C4-2B (cell line): ENCODE results near the gene SLCO6A1.

ENCODE experiments used
- H3K27ac ChIP-seq: fragments of 450-650 bp; 2 replicates; pipeline ENCODE4 v1.5.1; 2017
- CTCF ChIP-seq: fragments of 450-650 bp; conservative IDR thresholded peaks from 2 replicates; pipeline ENCODE4 v1.5.1; 2017; ENCODE audit warnings: mild to moderate bottlenecking
- ZFX ChIP-seq: fragments of 450-650 bp; IDR thresholded peaks from 2 replicates; pipeline ENCODE4 v1.6.1; 2017

Gene SLCO6A1

DNA sequence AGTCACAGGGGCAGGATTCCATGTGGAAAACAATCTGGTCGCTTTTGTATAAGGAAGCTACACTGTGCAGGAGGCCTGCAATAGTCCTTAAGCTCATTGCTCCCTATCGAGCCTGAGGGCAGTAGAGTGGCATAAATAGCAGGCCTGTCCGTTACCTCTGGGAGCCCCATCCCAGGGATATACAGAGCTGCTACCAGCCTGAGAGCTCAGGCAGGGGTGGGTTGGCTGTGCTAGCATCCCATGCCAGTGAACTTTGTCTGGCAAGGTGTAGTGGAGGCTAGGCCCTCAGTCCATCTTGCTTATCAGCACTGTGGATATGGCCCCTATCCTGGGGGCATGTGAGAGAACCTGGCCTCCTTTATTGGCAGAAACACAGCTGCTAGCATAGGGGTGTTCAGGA is 47.7 kb downstream of the SLCO6A1 start:
- no peak overlapping the region for H3K27ac ChIP-seq
- TF ChIP-seq ZFX (no peak), CTCF (no peak)

GRCh38 chr5:102450313-102450990 is 48.3 kb downstream of the SLCO6A1 start:
- TF ChIP-seq CTCF, result peak; percentile 54
- no peak for TF ChIP-seq ZFX
- H3K27ac ChIP-seq, result no peak overlapping the region

DNA sequence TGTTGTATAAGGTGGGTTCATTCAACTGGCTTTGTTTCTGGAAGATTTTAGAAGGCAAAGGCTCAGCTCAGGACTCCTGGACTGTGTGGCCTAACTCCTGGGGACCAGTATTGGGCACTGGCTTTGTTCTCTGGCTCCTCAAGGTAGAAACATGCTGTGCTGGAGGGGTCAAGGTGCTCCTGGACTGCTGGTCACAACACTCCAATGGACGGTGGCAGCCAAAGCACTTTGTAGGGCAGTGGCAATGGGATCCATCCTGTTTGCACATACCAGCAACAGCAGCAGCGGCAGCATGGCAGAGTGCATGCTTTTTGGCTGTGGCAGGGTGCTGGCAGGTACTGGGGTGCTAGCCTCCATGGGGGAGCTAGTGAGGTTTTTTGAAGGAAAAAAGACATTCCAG is 65.3 kb downstream of the SLCO6A1 start:
- no peak overlapping the region for H3K27ac ChIP-seq
- TF ChIP-seq CTCF (no peak), ZFX (no peak)

DNA sequence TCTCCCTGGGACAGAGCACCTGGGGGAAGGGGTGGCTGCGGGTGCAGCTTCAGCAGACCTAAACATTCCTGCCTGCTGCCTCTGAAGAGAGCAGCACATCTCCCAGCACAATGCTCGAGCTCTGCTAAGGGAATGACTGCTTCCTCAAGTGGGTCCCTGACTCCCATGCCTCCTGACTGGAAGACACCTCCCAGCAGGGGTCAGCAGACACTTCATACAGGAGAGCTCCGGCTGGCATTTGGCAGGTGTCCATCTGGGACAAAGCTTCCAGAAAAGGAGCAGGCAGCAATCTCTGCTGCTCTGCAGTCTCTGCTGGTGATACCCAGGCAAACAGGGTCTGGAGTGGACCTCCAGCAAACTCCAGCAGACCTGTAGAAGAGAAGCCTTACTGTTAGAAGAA is 77.2 kb downstream of the SLCO6A1 start:
- no peak for TF ChIP-seq ZFX
- peak; percentile 53 for TF ChIP-seq CTCF
- H3K27ac ChIP-seq, result no peak overlapping the region

- no peak overlapping the region for H3K27ac ChIP-seq
- TF ChIP-seq ZFX (no peak), CTCF (no peak)
Observed at GRCh38 chr5:102418531-102418930, 80.3 kb downstream of the SLCO6A1 start.

DNA sequence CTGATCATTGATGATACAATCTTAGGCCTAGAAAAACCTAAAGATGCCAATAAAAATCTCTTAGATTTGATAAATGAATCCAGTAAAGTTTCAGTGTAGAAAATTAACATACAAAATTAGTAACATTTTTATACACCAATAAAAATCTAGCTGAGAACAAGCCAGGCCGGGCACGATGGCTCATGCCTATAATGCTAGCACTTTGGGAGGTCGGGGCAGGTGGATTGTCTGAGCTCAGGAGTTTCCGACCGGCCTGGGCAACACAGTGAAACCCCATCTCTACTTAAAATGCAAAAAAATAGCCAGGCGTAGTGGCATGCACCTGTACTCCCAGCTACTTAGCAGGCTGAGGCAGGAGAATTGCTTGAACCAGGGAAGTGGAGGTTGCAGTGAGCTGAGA is 84.4 kb downstream of the SLCO6A1 start:
- TF ChIP-seq CTCF (no peak), ZFX (no peak)
- no peak overlapping the region for H3K27ac ChIP-seq

DNA sequence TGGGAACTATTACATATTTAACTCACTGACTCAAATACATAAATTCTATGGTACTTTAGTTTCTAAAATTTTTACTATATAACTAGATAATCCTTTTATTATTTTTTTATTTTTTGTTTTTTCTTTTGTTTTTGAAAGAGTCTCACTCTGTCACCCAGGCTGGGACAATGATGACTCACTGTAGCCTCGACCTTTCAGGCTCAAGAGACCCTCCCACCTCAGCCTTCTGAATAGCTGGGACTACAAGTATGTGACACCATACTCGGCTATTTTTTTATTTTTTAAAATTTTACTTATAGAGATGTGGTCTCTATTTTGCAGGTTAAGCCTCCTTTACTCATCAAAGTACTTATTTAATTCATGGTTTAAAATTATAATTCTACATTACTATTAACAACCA is 110.6 kb downstream of the SLCO6A1 start:
- no peak overlapping the region for H3K27ac ChIP-seq
- no peak for TF ChIP-seq ZFX
- no peak for TF ChIP-seq CTCF
